HL-60 (cell line): ENCODE data around the gene CHRM5.
"Not testable (repeated sequence)": the region's sequence is repeated elsewhere in the genome, so short reads cannot be mapped to it uniquely, and the experiment has no call there.

Experiments used
- DNase-seq, 2 experiments: peaks; one replicate each; pipeline ENCODE4 v3.0.0-alpha.2; 2010 to 2020; ENCODE audit warnings: low read depth in 1 of 2, low spot score in 1 of 2
- H3K27ac ChIP-seq: fragments of 250-450 bp; sonication (Bioruptor Pico); replicated peaks from 2 replicates; pipeline ENCODE4 v1.5.1; 2020; ENCODE audit warnings: mild to moderate bottlenecking, moderate library complexity
- H3K27me3 ChIP-seq: fragments of 250-450 bp; sonication (Bioruptor Pico); 2 replicates; pipeline ENCODE4 v1.5.1; 2021; ENCODE audit warnings: mild to moderate bottlenecking, moderate library complexity; ENCODE audit not compliant: insufficient read depth, poor library complexity, severe bottlenecking
- H3K4me3 ChIP-seq: replicated peaks from 2 replicates; pipeline ENCODE4 v1.5.1; 2011; ENCODE audit warnings: mild to moderate bottlenecking, control low read depth, low read length; ENCODE audit not compliant: insufficient read depth
- GABPA ChIP-seq: IDR thresholded peaks from 2 replicates; pipeline ENCODE4 v1.6.1; 2012; ENCODE audit warnings: low read depth
- POLR2AphosphoS5 ChIP-seq: IDR thresholded peaks from 2 replicates; pipeline ENCODE4 v1.6.1; 2012; ENCODE audit warnings: low read depth
- SPI1 ChIP-seq: IDR thresholded peaks from 2 replicates; pipeline ENCODE4 v1.6.1; 2012; ENCODE audit warnings: low read depth, mild to moderate bottlenecking, borderline replicate concordance
- TF ChIP-seq, protein P1 (sequence below): IDR thresholded peaks from 2 replicates; pipeline ENCODE4 v1.6.1; 2012; ENCODE audit warnings: low read depth; ENCODE audit not compliant: insufficient replicate concordance
- TF ChIP-seq, protein P2 (sequence below): IDR thresholded peaks from one replicate; pipeline ENCODE4 v1.5.1; 2011; ENCODE audit warnings: low read length, control low read depth, inconsistent platforms; ENCODE audit not compliant: insufficient read depth

Gene CHRM5

DNA sequence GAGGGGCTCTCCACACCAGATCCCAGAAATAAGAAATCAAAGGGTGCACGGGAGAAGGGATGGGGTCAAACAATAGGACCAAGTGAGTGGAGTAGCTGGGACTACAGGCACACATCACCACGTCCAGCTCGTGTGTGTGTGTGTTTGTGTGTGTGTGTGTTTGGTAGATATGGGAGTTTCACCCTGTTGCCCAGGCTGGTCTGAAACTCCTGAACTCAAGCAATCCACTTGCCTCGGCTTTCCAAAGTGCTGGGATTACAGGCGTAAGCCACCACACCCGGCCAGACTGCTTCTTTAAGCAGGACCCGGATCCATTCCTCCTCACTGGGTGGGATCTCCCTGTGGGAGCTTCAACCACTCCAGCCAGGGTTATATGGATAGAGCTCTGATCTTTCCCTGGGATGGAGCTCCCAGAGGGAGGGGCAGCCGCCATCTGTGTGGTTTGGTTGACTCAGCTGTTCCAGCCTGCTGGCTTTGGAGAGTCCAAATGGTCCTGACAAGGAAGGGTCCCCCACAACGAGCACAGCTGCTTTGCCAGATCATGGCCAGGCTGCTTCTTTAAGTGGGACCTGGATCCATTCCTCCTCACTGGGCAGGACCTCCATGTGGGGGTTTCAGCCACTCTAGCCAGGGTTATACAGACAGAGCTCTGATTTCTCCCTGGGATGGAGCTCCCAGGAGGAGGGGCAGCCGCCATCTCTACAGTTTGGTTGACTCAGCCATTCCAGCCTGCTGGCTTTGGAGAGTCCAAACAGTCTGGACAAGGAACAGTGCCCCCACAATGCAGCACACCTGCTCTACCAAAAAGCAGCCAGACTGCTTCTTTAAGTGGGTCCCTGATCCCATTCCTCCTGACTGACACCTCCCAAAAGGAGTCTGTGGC, 79.8 kb downstream of the CHRM5 start:
- TF ChIP-seq, protein P1, sequence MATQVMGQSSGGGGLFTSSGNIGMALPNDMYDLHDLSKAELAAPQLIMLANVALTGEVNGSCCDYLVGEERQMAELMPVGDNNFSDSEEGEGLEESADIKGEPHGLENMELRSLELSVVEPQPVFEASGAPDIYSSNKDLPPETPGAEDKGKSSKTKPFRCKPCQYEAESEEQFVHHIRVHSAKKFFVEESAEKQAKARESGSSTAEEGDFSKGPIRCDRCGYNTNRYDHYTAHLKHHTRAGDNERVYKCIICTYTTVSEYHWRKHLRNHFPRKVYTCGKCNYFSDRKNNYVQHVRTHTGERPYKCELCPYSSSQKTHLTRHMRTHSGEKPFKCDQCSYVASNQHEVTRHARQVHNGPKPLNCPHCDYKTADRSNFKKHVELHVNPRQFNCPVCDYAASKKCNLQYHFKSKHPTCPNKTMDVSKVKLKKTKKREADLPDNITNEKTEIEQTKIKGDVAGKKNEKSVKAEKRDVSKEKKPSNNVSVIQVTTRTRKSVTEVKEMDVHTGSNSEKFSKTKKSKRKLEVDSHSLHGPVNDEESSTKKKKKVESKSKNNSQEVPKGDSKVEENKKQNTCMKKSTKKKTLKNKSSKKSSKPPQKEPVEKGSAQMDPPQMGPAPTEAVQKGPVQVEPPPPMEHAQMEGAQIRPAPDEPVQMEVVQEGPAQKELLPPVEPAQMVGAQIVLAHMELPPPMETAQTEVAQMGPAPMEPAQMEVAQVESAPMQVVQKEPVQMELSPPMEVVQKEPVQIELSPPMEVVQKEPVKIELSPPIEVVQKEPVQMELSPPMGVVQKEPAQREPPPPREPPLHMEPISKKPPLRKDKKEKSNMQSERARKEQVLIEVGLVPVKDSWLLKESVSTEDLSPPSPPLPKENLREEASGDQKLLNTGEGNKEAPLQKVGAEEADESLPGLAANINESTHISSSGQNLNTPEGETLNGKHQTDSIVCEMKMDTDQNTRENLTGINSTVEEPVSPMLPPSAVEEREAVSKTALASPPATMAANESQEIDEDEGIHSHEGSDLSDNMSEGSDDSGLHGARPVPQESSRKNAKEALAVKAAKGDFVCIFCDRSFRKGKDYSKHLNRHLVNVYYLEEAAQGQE = no peak
- TF ChIP-seq GABPA = no peak
- TF ChIP-seq POLR2AphosphoS5 = no peak
- no peak for DNase-seq
- no peak overlapping the region for H3K4me3 ChIP-seq
- no peak overlapping the region for H3K27ac ChIP-seq
- no peaks in the 10 kb centered on the region for H3K27me3 ChIP-seq

DNA sequence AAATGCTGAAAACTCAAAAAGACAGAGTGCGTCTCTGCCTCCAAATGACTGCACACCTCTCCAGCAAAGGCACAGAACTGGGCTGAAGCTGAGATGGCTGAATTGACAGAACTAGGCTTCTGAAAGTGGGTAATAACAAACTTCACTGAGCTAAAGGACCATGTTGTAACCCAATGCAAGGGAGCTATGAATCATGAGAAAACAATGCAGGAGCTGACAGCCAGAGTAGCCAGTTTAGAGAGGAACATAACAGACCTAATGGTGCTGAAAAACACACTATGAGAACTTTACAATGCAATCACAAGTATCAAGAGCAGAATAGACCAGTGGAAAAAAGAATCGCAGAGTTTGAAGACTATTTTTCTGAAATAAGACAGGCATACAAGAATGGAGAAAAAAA, 80.8 kb downstream of the CHRM5 start:
- Histone ChIP-seq H3K27ac (no peak overlapping the region), H3K4me3 (no peak overlapping the region), H3K27me3 (no peaks in the 10 kb centered on the region)
- no peak for DNase-seq
- no peak for TF ChIP-seq GABPA
- TF ChIP-seq, protein P1 = no peak
- no peak for TF ChIP-seq POLR2AphosphoS5
- TF ChIP-seq SPI1 = no peak
- TF ChIP-seq, protein P2, sequence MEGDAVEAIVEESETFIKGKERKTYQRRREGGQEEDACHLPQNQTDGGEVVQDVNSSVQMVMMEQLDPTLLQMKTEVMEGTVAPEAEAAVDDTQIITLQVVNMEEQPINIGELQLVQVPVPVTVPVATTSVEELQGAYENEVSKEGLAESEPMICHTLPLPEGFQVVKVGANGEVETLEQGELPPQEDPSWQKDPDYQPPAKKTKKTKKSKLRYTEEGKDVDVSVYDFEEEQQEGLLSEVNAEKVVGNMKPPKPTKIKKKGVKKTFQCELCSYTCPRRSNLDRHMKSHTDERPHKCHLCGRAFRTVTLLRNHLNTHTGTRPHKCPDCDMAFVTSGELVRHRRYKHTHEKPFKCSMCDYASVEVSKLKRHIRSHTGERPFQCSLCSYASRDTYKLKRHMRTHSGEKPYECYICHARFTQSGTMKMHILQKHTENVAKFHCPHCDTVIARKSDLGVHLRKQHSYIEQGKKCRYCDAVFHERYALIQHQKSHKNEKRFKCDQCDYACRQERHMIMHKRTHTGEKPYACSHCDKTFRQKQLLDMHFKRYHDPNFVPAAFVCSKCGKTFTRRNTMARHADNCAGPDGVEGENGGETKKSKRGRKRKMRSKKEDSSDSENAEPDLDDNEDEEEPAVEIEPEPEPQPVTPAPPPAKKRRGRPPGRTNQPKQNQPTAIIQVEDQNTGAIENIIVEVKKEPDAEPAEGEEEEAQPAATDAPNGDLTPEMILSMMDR = no peak

DNA sequence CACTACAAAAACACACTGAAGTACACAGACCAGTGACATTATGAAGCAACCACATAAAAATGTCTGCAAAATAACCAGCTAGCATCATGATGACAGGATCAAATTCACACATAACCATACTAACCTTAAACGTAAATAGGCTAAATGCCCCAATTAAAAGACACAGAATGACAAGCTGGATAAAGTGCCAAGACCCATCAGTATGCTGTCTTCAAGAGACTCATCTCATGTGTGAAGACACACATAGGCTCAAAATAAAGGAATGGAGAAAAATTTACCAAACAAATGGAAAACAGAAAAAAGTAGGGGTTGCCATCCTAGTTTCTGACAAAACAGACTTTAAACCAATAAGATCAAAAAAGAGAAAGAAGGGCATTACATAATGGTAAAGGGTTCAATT, 82.1 kb downstream of the CHRM5 start:
- H3K27ac ChIP-seq, H3K27me3 ChIP-seq, H3K4me3 ChIP-seq, DNase-seq: not testable (repeated sequence)

DNA sequence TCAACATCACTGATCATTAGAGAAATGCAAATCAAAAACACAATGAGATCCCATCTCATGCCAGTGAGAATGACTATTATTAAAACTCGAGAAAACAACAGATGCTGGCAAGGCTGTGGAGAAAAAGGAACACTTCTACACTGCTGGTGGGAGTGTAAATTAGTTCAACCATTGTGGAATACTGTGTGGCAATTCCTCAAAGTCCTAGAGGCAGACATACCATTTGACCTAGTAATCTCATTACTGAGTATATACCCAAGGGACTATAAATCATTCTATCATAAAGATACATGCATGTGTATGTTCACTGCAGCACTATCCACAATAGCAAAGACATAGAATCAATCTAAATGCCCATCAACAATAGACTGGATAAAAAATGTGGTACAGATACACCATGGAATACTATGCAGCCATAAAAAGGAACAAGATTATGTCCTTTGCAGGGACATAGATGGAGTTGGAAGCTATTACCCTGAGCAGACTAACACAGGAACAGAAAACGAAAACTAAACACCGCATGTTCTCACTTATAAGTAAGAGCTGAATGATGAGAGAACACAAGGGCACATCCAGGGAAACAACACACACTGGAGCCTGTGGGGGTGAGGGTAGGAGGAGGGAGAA, 85.9 kb downstream of the CHRM5 start:
- TF ChIP-seq, protein P2 = no peak
- no peak for TF ChIP-seq GABPA
- TF ChIP-seq, protein P1 = no peak
- no peak for TF ChIP-seq SPI1
- no peak for TF ChIP-seq POLR2AphosphoS5
- no peak for DNase-seq
- Histone ChIP-seq H3K27me3 (no peaks in the 10 kb centered on the region), H3K27ac (no peak overlapping the region), H3K4me3 (no peak overlapping the region)
